ENCODE data around the gene SYT1. TPM values are rescaled to one million over a fixed set of nuclear protein-coding genes. Genes with fewer than 3 reads are reported as not detected.

Gene SYT1
- total RNA-seq, 1 donor, result not detected

- Histone ChIP-seq H3K36me3 (ENCODE audit: insufficient read depth, low read length) (no peaks in the 10 kb centered on the region), H4K20me1 (ENCODE audit: insufficient read depth, low read length) (no peaks in the 10 kb centered on the region), H2AFZ (ENCODE audit: low read length) (no peak overlapping the region), H3K4me3 (ENCODE audit: insufficient read depth, low read length) (no peak overlapping the region), H3K27ac (ENCODE audit: low read depth, low read length) (no peak overlapping the region), H3K79me2 (ENCODE audit: insufficient read depth, low read length) (no peaks in the 10 kb centered on the region), H3K27me3 (ENCODE audit: insufficient read depth, low read length) (no peaks in the 10 kb centered on the region), H3K4me2 (ENCODE audit: insufficient read depth, low read length) (no peak overlapping the region), H3K9me3 (ENCODE audit: low read depth, low read length) (no peaks in the 10 kb centered on the region), H3K4me1 (ENCODE audit: insufficient read depth, low read length) (no peaks in the 10 kb centered on the region)
- no peak for DNase-seq (ENCODE audit: insufficient read length, low spot score, missing footprints)
- no peak for TF ChIP-seq CTCF (IDR thresholded peaks at IDR 0.05; ENCODE audit: extremely low read depth, low read depth, low read length)
Observed at GRCh38 chr12:79233341-79233781, 368.8 kb downstream of the SYT1 start.

GRCh38 chr12:79236920-79237319 lies 372.3 kb downstream of the SYT1 start:
- Histone ChIP-seq H3K27ac (ENCODE audit: low read depth, low read length) (no peak overlapping the region), H3K79me2 (ENCODE audit: insufficient read depth, low read length) (no peaks in the 10 kb centered on the region), H3K4me3 (ENCODE audit: insufficient read depth, low read length) (no peak overlapping the region), H3K27me3 (ENCODE audit: insufficient read depth, low read length) (no peaks in the 10 kb centered on the region), H3K4me2 (ENCODE audit: insufficient read depth, low read length) (no peak overlapping the region), H2AFZ (ENCODE audit: low read length) (no peak overlapping the region), H4K20me1 (ENCODE audit: insufficient read depth, low read length) (no peaks in the 10 kb centered on the region), H3K4me1 (ENCODE audit: insufficient read depth, low read length) (no peaks in the 10 kb centered on the region), H3K36me3 (ENCODE audit: insufficient read depth, low read length) (no peaks in the 10 kb centered on the region), H3K9me3 (ENCODE audit: low read depth, low read length) (no peaks in the 10 kb centered on the region)
- no peak for TF ChIP-seq CTCF (IDR thresholded peaks at IDR 0.05; ENCODE audit: extremely low read depth, low read depth, low read length)
- no peak for DNase-seq (ENCODE audit: insufficient read length, low spot score, missing footprints)

- TF ChIP-seq CTCF (IDR thresholded peaks at IDR 0.05; ENCODE audit: extremely low read depth, low read depth, low read length), result no peak
- Histone ChIP-seq H3K4me3 (ENCODE audit: insufficient read depth, low read length) (no peak overlapping the region), H2AFZ (ENCODE audit: low read length) (no peak overlapping the region), H4K20me1 (ENCODE audit: insufficient read depth, low read length) (no peaks in the 10 kb centered on the region), H3K79me2 (ENCODE audit: insufficient read depth, low read length) (no peaks in the 10 kb centered on the region), H3K36me3 (ENCODE audit: insufficient read depth, low read length) (no peaks in the 10 kb centered on the region), H3K4me2 (ENCODE audit: insufficient read depth, low read length) (no peak overlapping the region), H3K27me3 (ENCODE audit: insufficient read depth, low read length) (no peaks in the 10 kb centered on the region), H3K4me1 (ENCODE audit: insufficient read depth, low read length) (no peaks in the 10 kb centered on the region), H3K9me3 (ENCODE audit: low read depth, low read length) (no peaks in the 10 kb centered on the region), H3K27ac (ENCODE audit: low read depth, low read length) (no peak overlapping the region)
- DNase-seq (ENCODE audit: insufficient read length, low spot score, missing footprints), result no peak
Observed at GRCh38 chr12:79238246-79238645, 373.7 kb downstream of the SYT1 start.

GRCh38 chr12:79247494-79247893 lies 382.9 kb downstream of the SYT1 start:
- no peak for DNase-seq (ENCODE audit: insufficient read length, low spot score, missing footprints)
- Histone ChIP-seq H3K27me3 (ENCODE audit: insufficient read depth, low read length) (no peaks in the 10 kb centered on the region), H4K20me1 (ENCODE audit: insufficient read depth, low read length) (no peaks in the 10 kb centered on the region), H3K79me2 (ENCODE audit: insufficient read depth, low read length) (no peaks in the 10 kb centered on the region), H2AFZ (ENCODE audit: low read length) (no peak overlapping the region), H3K4me1 (ENCODE audit: insufficient read depth, low read length) (no peaks in the 10 kb centered on the region), H3K4me2 (ENCODE audit: insufficient read depth, low read length) (no peak overlapping the region), H3K27ac (ENCODE audit: low read depth, low read length) (no peak overlapping the region), H3K4me3 (ENCODE audit: insufficient read depth, low read length) (no peak overlapping the region), H3K9me3 (ENCODE audit: low read depth, low read length) (no peaks in the 10 kb centered on the region), H3K36me3 (ENCODE audit: insufficient read depth, low read length) (no peaks in the 10 kb centered on the region)
- no peak for TF ChIP-seq CTCF (IDR thresholded peaks at IDR 0.05; ENCODE audit: extremely low read depth, low read depth, low read length)

All from osteoblast (primary cell).